Body of pancreas (tissue), 4 donors: Measurements from ENCODE around the gene EFNA5. TPM values are rescaled to one million over a fixed set of nuclear protein-coding genes. Genes with fewer than 3 reads are reported as not detected.

ENCODE experiments used
- ATAC-seq: fragments of 150-250 bp; one replicate; pipeline ENCODE4 v1.9.1; 2016
- DNase-seq, 4 donors: peaks; one replicate each; pipeline ENCODE4 v3.0.0-alpha.2; 2019
- H3K27ac ChIP-seq, 4 donors: fragments of 200-600 bp; sonication (generic); 1 replicate in 3 of 4; 2 replicates in 1 of 4; pipeline versions ENCODE4 v1.5.1 to v1.6.1; 2016 to 2019; ENCODE audit warnings: mild to moderate bottlenecking in 1 of 4, mixed read lengths in 1 of 4, moderate library complexity in 1 of 4
- H3K27me3 ChIP-seq, 2 donors: fragments of 200-600 bp; sonication (generic); one replicate each; pipeline ENCODE4 v1.6.0; 2016; ENCODE audit warnings: mild to moderate bottlenecking in 1 of 2
- H3K36me3 ChIP-seq, 2 donors: fragments of 200-600 bp; sonication (generic); replicated peaks in 1 of 2; 2 replicates each; pipeline ENCODE4 v1.5.1; 2016; ENCODE audit warnings: low read depth in 2 of 2; ENCODE audit not compliant: insufficient read depth in 1 of 2
- H3K4me1 ChIP-seq: fragments of 200-600 bp; sonication (generic); one replicate; pipeline ENCODE4 v1.6.0; 2016
- H3K4me3 ChIP-seq, 2 donors: fragments of 200-600 bp; sonication (generic); 1 replicate in 1 of 2; 2 replicates in 1 of 2; pipeline ENCODE4 v1.5.1; 2016 to 2019
- H3K9me3 ChIP-seq, 3 donors: fragments of 200-600 bp; sonication (generic); 1 replicate in 2 of 3; 2 replicates in 1 of 3; pipeline ENCODE4 v1.5.1; 2016
- POLR2A ChIP-seq, 3 donors: fragments of 450-650 bp; IDR thresholded peaks; one replicate each; pipeline ENCODE4 v1.6.1; 2016; ENCODE audit warnings: antibody characterized with exemption in 3 of 3, mild to moderate bottlenecking in 2 of 3
- WGBS, 2 donors: methylation state at CpG; one replicate each; pipeline ENCODE4 v1.1.5; 2017; 5-methylcytosine and 5-hydroxymethylcytosine counted together
- intact Hi-C: fragments of 100-400 bp; cut with DNase I; formaldehyde crosslinking; loops from one replicate; pipeline ENCODE4 v1.15.1; 2023
- total RNA-seq, 2 donors: library from RNA; depleted of rRNA; stranded (reverse); fragments of >200 nt; gene quantifications; one replicate each; pipeline ENCODE4 v1.1.0, GENCODE V29; 2016
- TF ChIP-seq, protein P1 (sequence below), 7 experiments: fragments of 450-650 bp in 4 of 7; fragments of 200-600 bp in 3 of 7; sonication (generic) in 3 of 7; IDR thresholded peaks; one replicate each; pipeline ENCODE4 v1.5.1; 2016 to 2019; ENCODE audit warnings: antibody characterized with exemption in 7 of 7

The EFNA5 gene
- total RNA-seq, 2 donors from 2014 or later, result 1.3 to 3.4 TPM

DNA sequence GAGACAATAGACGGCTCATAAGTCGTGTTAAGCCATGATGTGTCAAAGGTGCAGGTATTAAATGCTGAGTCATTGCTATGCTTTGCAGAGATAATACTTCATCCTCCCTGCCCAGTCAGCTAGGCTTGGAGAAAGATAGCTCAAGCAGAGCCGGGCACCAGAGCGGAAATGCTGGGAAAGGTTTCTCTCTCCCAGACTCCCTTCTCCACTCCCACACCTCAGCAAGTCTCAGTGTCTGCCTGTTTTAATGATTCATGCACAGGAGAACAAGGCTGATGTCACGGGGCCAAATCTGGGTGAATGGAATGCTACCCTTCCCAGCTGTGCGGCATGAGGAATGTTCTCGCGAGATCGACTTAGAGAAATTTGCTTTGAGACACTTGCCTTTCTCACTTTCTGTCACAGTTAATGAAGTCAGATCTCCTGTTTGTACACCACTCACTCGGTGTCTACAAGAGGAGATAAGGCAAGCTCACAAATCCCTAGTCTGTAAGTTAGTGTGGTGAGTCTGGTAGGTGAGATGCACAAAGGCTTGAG is 204.4 kb downstream of the EFNA5 start:
- Histone ChIP-seq H3K36me3 (no peaks in the 10 kb centered on the region), H3K27ac (no peak overlapping the region), H3K9me3 (no peaks in the 10 kb centered on the region), H3K27me3 (peaks cover 0 to 6% of the 10 kb centered on the region in 2 donors), H3K4me1 (no peaks in the 10 kb centered on the region), H3K4me3 (no peak overlapping the region)
- DNase-seq, result peak in 3 of 4 donors; percentile 12 to 21 (median 17)
- WGBS, 2 donors, result 31 to 38% methylated on average over 9 to 10 of the region's 10 CpGs
- peak; percentile 50 for ATAC-seq
- TF ChIP-seq POLR2A (IDR thresholded peaks at IDR 0.05), result no peak
- TF ChIP-seq, protein P1, sequence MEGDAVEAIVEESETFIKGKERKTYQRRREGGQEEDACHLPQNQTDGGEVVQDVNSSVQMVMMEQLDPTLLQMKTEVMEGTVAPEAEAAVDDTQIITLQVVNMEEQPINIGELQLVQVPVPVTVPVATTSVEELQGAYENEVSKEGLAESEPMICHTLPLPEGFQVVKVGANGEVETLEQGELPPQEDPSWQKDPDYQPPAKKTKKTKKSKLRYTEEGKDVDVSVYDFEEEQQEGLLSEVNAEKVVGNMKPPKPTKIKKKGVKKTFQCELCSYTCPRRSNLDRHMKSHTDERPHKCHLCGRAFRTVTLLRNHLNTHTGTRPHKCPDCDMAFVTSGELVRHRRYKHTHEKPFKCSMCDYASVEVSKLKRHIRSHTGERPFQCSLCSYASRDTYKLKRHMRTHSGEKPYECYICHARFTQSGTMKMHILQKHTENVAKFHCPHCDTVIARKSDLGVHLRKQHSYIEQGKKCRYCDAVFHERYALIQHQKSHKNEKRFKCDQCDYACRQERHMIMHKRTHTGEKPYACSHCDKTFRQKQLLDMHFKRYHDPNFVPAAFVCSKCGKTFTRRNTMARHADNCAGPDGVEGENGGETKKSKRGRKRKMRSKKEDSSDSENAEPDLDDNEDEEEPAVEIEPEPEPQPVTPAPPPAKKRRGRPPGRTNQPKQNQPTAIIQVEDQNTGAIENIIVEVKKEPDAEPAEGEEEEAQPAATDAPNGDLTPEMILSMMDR (IDR thresholded peaks at IDR 0.05), result no peak
- intact Hi-C loops, result no loop called here

DNA sequence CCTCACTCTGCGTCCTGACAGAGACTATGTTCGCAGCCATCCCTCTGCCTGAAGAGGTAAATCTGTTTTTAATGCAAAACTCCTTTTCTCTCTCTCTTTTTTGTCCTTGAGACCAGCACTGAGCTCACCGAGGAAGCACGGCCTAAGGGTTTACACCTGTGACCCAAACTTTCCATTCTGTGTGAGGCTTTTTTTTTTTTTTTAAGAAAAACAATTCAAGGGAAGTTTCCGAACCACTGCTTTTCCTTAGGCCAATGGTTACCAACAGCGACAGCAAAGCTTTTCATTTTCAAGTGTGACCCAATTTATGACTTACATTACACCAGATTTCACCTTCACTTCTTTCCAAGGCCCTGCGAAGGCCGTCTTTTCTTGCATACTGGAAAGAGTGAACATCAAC is 205.9 kb downstream of the EFNA5 start:
- ATAC-seq, result no peak
- H3K4me1 ChIP-seq, result no peaks in the 10 kb centered on the region
- H3K4me3 ChIP-seq, result no peak overlapping the region
- DNase-seq, result no peak
- no peak overlapping the region for H3K27ac ChIP-seq
- WGBS, 2 donors, result 82 to 90% methylated on average over 8 of the region's 8 CpGs
- TF ChIP-seq, protein P1 (IDR thresholded peaks at IDR 0.05), result no peak
- TF ChIP-seq POLR2A (IDR thresholded peaks at IDR 0.05), result no peak
- peaks cover 0 to 6% of the 10 kb centered on the region in 2 donors for H3K27me3 ChIP-seq
- no peaks in the 10 kb centered on the region for H3K9me3 ChIP-seq
- intact Hi-C loops, result no loop called here
- no peaks in the 10 kb centered on the region for H3K36me3 ChIP-seq

DNA sequence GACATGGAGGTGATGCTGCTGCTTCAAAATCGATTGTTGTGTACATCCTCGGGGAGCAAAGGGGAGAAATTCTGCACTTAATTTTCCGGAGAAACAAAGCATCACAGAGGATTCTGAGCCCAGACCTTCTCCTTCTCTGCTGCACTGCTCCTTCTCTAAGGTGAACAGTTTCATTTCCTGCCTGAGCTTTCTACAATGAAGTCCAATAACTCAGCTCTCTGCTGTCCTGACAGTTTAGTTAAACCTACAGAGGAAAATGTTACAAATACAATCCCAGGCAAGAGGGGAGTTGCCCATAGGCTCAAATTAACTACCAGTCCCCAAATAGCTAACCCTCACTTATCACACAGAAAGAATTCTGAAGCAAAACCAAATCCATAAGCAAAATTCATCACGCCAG is 206.3 kb downstream of the EFNA5 start:
- intact Hi-C loops, result no loop called here
- ATAC-seq, result no peak
- Histone ChIP-seq H3K4me3 (no peak overlapping the region), H3K27ac (no peak overlapping the region), H3K4me1 (no peaks in the 10 kb centered on the region), H3K9me3 (no peaks in the 10 kb centered on the region), H3K36me3 (no peaks in the 10 kb centered on the region), H3K27me3 (peaks cover 0 to 6% of the 10 kb centered on the region in 2 donors)
- no peak for TF ChIP-seq POLR2A (IDR thresholded peaks at IDR 0.05)
- TF ChIP-seq, protein P1 (IDR thresholded peaks at IDR 0.05), result no peak
- no peak for DNase-seq
- 70 to 71% methylated on average over 4 of the region's 4 CpGs for WGBS, 2 donors

DNA sequence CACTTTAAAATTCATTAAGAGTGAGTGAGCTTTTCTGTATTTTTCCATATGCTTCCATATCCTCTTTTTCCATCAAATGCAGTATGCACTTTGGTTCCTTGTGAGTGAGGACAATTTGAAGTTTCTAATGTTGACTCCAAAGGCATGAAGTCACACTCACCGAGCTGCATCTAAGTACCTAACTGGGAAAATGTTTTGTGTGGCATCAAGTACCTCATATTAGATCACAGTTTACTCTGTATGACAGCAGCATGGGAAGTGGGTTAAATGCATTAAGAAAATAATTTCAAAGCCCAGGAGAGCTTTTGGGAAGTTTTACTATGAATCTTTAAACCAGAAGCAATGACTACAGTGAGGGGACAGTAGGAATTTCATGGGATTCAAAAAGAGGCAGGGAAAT is 207.0 kb downstream of the EFNA5 start:
- no peak for TF ChIP-seq POLR2A (IDR thresholded peaks at IDR 0.05)
- TF ChIP-seq, protein P1 (IDR thresholded peaks at IDR 0.05), result no peak
- ATAC-seq, result no peak
- WGBS, 2 donors, result 79 to 89% methylated on average over 1 of the region's 1 CpG
- peaks cover 0 to 6% of the 10 kb centered on the region in 2 donors for H3K27me3 ChIP-seq
- no peak for DNase-seq
- no peaks in the 10 kb centered on the region for H3K4me1 ChIP-seq
- intact Hi-C loops, result no loop called here
- no peak overlapping the region for H3K27ac ChIP-seq
- no peak overlapping the region for H3K4me3 ChIP-seq
- no peaks in the 10 kb centered on the region for H3K36me3 ChIP-seq
- no peaks in the 10 kb centered on the region for H3K9me3 ChIP-seq

DNA sequence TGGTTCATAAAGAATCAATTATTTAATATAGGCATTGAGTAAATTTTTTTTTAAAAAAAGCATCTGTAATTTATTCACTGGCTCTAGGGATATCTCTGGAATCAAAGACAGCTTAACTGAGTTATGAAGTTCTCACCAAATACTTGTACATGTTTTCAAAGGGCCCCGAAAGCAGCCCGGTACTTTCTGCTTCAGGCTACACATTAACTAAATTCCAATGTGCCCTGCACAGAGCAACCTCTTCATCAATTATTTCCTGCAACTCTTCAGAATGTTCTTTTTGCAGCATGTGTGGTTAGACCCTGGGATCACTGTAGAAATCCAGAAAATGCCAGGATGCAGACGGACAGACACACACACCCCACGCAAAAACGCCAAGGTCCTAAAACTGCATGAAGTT is 209.0 kb downstream of the EFNA5 start:
- DNase-seq (no peak), ATAC-seq (no peak)
- peak overlapping the region in 1 of 4 donors; percentile 21 for H3K27ac ChIP-seq
- WGBS, 2 donors, result 36 to 47% methylated on average over 5 of the region's 5 CpGs
- intact Hi-C loops, result no loop called here
- H3K36me3 ChIP-seq, result no peaks in the 10 kb centered on the region
- no peak overlapping the region for H3K4me3 ChIP-seq
- H3K27me3 ChIP-seq, result peaks cover 0 to 6% of the 10 kb centered on the region in 2 donors
- TF ChIP-seq, protein P1 (IDR thresholded peaks at IDR 0.05), result no peak
- TF ChIP-seq POLR2A (IDR thresholded peaks at IDR 0.05), result no peak
- H3K9me3 ChIP-seq, result no peaks in the 10 kb centered on the region
- H3K4me1 ChIP-seq, result no peaks in the 10 kb centered on the region
